ENCODE data around the gene C15orf39. TPM values are rescaled to one million over a fixed set of nuclear protein-coding genes. Genes with fewer than 3 reads are reported as not detected.
"Not testable (repeated sequence)": the region's sequence is repeated elsewhere in the genome, so short reads cannot be mapped to it uniquely, and the experiment has no call there.

Gene C15orf39
- total RNA-seq, 1 donor from 2014 or later: 2.6 TPM

DNA sequence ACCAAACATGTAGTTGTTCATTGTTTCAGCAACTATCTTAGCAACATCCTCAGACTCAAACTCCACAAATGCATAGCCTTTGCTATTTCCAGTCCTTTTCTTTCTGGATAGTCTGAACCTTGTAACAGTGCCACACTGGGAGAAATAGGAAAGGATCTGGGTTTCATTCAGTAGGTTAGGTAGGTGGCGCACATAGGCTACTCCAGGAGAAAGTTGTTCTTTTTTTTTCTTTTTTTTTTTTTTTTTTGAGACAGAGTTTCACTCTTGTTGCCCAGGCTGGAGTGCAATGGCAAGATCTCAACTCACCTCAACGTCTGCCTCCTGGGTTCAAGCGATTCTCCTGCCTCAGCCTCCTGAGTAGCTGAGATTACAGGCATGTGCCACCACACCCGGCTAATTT lies 50.6 kb downstream of the C15orf39 start:
- H3K4me1 ChIP-seq (ENCODE audit: control insufficient read depth in 3 of 3, insufficient read depth in 3 of 3, low read length in 3 of 3); H3K9ac ChIP-seq (ENCODE audit: low read depth in 1 of 3, low read length in 3 of 3); H3K4me3 ChIP-seq (ENCODE audit: low read length in 3 of 3); H3K36me3 ChIP-seq (ENCODE audit: control insufficient read depth in 3 of 3, insufficient read depth in 3 of 3, low read length in 3 of 3); H3K9me3 ChIP-seq (ENCODE audit: control insufficient read depth in 3 of 3, low read length in 3 of 3); H3K27ac ChIP-seq (ENCODE audit: low read depth, low read length): not testable (repeated sequence)
- H3K27me3 ChIP-seq (ENCODE audit: control insufficient read depth in 3 of 3, insufficient read depth in 3 of 3, low read length in 3 of 3): peaks cover 0 to 14% (median 14%) of the 10 kb centered on the region in 3 donors

DNA sequence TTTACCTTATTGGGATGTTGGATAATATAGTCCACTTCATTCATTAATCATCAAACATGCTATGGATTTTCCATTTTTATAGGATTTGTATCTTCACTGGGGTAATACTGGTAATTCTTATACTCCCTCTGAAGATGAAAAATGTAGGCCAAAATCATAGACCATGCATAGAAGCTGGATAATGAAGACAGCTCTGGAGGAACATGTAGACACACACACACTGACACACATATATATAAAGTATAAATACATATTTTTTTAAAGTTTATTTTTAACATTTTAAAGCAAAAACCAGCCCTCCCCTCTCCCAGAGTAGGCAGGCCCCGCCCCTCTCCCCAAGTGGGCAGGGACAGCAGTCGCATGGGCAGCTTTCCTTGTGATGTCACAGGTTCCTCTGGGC lies 56.4 kb downstream of the C15orf39 start, which contains the start of gene GOLGA6C:
TSS of gene GOLGA6C (plus strand) at position 301 of the 400 bp plus-strand sequence. CDS start 265 bp downstream, outside the sequence.
- not testable (repeated sequence) for H3K9ac ChIP-seq (ENCODE audit: low read depth in 1 of 3, low read length in 3 of 3); H3K9me3 ChIP-seq (ENCODE audit: control insufficient read depth in 3 of 3, low read length in 3 of 3); H3K4me1 ChIP-seq (ENCODE audit: control insufficient read depth in 3 of 3, insufficient read depth in 3 of 3, low read length in 3 of 3); H3K4me3 ChIP-seq (ENCODE audit: low read length in 3 of 3); H3K27me3 ChIP-seq (ENCODE audit: control insufficient read depth in 3 of 3, insufficient read depth in 3 of 3, low read length in 3 of 3); H3K36me3 ChIP-seq (ENCODE audit: control insufficient read depth in 3 of 3, insufficient read depth in 3 of 3, low read length in 3 of 3); H3K27ac ChIP-seq (ENCODE audit: low read depth, low read length)

DNA sequence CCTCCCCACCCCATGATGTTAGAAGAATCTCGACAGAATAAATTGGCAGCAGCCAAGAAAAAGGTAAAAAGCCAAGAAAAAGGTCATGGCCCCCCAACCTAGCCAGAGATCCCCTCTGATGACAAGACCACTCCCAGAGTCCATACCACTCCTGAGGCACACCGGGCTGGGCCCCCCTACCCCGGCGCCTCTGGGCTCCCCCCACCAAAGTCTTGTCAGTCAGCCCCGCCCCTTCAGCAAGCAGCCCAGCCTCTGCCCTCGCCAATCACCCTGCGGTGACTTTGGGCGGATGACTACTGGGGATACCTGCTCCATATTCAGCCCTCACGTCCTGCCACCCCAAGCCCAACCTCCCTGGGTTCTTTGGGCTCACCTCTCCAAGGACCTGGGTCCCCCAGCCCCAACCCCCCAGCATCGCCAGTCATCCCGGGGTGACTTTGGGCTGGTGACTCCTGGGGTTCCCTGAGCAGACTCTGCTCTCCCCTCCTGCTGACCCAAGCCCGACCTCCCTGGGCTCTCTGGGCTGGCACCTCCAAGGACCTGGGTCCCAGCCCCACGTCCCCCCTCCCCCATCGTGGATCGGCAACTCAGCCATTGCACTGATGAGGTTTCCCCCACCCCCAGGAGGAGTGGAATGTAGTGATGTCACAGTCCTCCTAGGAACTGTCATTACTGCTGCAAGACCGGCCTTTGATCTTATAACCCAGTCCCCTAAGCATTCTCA lies 57.1 kb downstream of the C15orf39 start:
- H3K9me3 ChIP-seq (ENCODE audit: control insufficient read depth in 3 of 3, low read length in 3 of 3); H3K36me3 ChIP-seq (ENCODE audit: control insufficient read depth in 3 of 3, insufficient read depth in 3 of 3, low read length in 3 of 3); H3K4me3 ChIP-seq (ENCODE audit: low read length in 3 of 3); H3K27ac ChIP-seq (ENCODE audit: low read depth, low read length); H3K27me3 ChIP-seq (ENCODE audit: control insufficient read depth in 3 of 3, insufficient read depth in 3 of 3, low read length in 3 of 3); H3K4me1 ChIP-seq (ENCODE audit: control insufficient read depth in 3 of 3, insufficient read depth in 3 of 3, low read length in 3 of 3); H3K9ac ChIP-seq (ENCODE audit: low read depth in 1 of 3, low read length in 3 of 3): not testable (repeated sequence)

DNA sequence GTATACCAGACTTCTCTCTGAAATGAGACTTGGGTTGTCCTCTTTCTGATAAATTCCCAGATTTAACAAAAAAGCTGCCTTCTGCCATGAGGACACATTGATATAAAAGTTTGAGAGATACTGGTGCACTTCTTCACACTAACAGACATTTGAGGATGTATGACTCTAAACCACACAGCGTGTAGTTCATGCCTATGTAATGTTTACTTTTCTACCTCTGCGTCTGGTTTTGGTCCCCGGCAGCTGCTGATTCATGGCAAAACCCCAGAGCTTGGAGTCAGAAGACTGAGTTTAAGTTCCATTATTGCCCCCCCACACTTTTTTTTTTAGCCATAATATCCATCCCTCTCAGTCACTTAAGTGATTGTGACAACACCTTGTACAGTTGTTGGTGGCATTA lies 58.2 kb downstream of the C15orf39 start:
- not testable (repeated sequence) for H3K36me3 ChIP-seq (ENCODE audit: control insufficient read depth in 3 of 3, insufficient read depth in 3 of 3, low read length in 3 of 3); H3K27ac ChIP-seq (ENCODE audit: low read depth, low read length); H3K9me3 ChIP-seq (ENCODE audit: control insufficient read depth in 3 of 3, low read length in 3 of 3); H3K4me1 ChIP-seq (ENCODE audit: control insufficient read depth in 3 of 3, insufficient read depth in 3 of 3, low read length in 3 of 3); H3K4me3 ChIP-seq (ENCODE audit: low read length in 3 of 3); H3K9ac ChIP-seq (ENCODE audit: low read depth in 1 of 3, low read length in 3 of 3); H3K27me3 ChIP-seq (ENCODE audit: control insufficient read depth in 3 of 3, insufficient read depth in 3 of 3, low read length in 3 of 3)

Small RNA genes lying within 50 kb of the gene (small RNA-seq; reads per million reads assigned to genes)
- not detected for gene AC068338.1

Other genes starting within 250 kb of the C15orf39 start
- gene RPP25, start 245.1 kb upstream of the C15orf39 start, total RNA-seq: 1.0 TPM
- gene SCAMP5, start 206.3 kb upstream of the C15orf39 start, total RNA-seq: 1.6 TPM
- gene PPCDC, start 178.3 kb upstream of the C15orf39 start, total RNA-seq: 4.7 TPM
- not detected for gene GOLGA6C, start 56.5 kb downstream of the C15orf39 start, total RNA-seq
- under 0.01 TPM for gene GOLGA6D, start 81.0 kb downstream of the C15orf39 start, total RNA-seq
- gene COMMD4, start 134.2 kb downstream of the C15orf39 start, total RNA-seq: 13.6 TPM
- 4.7 TPM for gene NEIL1, start 145.2 kb downstream of the C15orf39 start, total RNA-seq
- 80.4 TPM for gene MAN2C1, start 166.7 kb downstream of the C15orf39 start, total RNA-seq
- gene SIN3A, start 249.8 kb downstream of the C15orf39 start, total RNA-seq: 40.7 TPM

Measured in skeletal muscle tissue (tissue), 5 donors.